Right lobe of liver (tissue), 4 donors: Measurements from ENCODE around the gene ATF7.

ENCODE experiments used
- CTCF ChIP-seq, 4 donors: fragments of 200-600 bp in 3 of 4; fragments of 450-650 bp in 1 of 4; IDR thresholded peaks; one replicate each; pipeline versions ENCODE4 v1.5.1 to v1.8.0; 2016 to 2022; ENCODE audit warnings: antibody characterized with exemption in 4 of 4, mild to moderate bottlenecking in 2 of 4
- POLR2A ChIP-seq: fragments of 450-650 bp; IDR thresholded peaks from one replicate; pipeline ENCODE4 v1.6.1; 2017; ENCODE audit warnings: antibody characterized with exemption, mild to moderate bottlenecking
- donor health status: DM: no; HTN: no; CAD: no.
- donor health status: DM: no; HTN: no; CAD: no.
- donor health status: DM: no; HTN: yes; CAD: no.

GRCh38 chr12:53602176-53602864 lies 23.9 kb downstream of the ATF7 start:
- TF ChIP-seq CTCF (IDR thresholded peaks at IDR 0.05) (no peak), POLR2A (no peak)
